AG04449 (cell line): Measurements from ENCODE around the gene TMEM169.
"Not testable (repeated sequence)": the region's sequence is repeated elsewhere in the genome, so short reads cannot be mapped to it uniquely, and the experiment has no call there.

Experiments used
- CTCF ChIA-PET: fragments of 350-600 bp; formaldehyde crosslinking; extraction: SDS; loops from one replicate; lab custom pipeline; 2021; ENCODE audit warnings: antibody characterized with exemption; lab: Yijun Ruan, JAX
- POLR2A ChIA-PET: fragments of 400-600, 350-600 bp; formaldehyde crosslinking; extraction: SDS; loops from one replicate; lab custom pipeline; 2020; ENCODE audit warnings: antibody characterized with exemption, inconsistent platforms; lab: Yijun Ruan, JAX
- DNase-seq: peaks from one replicate; pipeline ENCODE4 v3.0.0-alpha.2; 2010; ENCODE audit warnings: low read depth, low spot score
- H3K4me3 ChIP-seq: 2 replicates; pipeline ENCODE4 v1.5.1; 2011; ENCODE audit warnings: low read depth, mild to moderate bottlenecking, control low read depth, low read length
- TF ChIP-seq, protein P1 (sequence below): IDR thresholded peaks from one replicate; pipeline ENCODE4 v1.5.1; 2011; ENCODE audit warnings: mild to moderate bottlenecking, moderate library complexity, low read length, control low read depth, inconsistent platforms; ENCODE audit not compliant: insufficient read depth; ENCODE audit errors: missing control alignments

Gene TMEM169

DNA sequence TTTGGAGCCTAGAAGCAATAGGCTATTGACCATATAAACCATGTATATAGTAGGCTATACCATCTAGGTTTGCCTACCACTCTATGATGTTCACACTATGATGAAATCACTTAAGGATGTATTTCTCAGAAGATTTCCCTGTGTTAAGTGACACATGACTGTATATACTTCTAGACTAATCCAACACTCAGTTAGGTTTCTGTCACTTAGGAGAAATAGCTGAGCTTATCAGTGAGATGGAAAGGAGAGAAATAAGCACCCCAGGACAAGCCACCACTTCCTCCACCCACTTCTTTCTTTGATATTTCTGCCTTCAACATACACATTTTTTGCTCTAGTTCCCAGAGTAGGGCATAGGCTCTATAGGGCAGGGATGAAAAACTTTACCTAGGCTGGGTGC, 7.9 kb upstream of the TMEM169 start:
- H3K4me3 ChIP-seq: no peak overlapping the region
- TF ChIP-seq, protein P1, sequence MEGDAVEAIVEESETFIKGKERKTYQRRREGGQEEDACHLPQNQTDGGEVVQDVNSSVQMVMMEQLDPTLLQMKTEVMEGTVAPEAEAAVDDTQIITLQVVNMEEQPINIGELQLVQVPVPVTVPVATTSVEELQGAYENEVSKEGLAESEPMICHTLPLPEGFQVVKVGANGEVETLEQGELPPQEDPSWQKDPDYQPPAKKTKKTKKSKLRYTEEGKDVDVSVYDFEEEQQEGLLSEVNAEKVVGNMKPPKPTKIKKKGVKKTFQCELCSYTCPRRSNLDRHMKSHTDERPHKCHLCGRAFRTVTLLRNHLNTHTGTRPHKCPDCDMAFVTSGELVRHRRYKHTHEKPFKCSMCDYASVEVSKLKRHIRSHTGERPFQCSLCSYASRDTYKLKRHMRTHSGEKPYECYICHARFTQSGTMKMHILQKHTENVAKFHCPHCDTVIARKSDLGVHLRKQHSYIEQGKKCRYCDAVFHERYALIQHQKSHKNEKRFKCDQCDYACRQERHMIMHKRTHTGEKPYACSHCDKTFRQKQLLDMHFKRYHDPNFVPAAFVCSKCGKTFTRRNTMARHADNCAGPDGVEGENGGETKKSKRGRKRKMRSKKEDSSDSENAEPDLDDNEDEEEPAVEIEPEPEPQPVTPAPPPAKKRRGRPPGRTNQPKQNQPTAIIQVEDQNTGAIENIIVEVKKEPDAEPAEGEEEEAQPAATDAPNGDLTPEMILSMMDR: no peak
- DNase-seq: no peak
- ChIA-PET POLR2A (no interaction called here), CTCF (interaction anchor here (1.2 to 1.3 kb wide), 2 partner anchors 8 to 15 kb away, joined by 3 to 4 read pairs; no protein-coding TSS in a partner anchor)

DNA sequence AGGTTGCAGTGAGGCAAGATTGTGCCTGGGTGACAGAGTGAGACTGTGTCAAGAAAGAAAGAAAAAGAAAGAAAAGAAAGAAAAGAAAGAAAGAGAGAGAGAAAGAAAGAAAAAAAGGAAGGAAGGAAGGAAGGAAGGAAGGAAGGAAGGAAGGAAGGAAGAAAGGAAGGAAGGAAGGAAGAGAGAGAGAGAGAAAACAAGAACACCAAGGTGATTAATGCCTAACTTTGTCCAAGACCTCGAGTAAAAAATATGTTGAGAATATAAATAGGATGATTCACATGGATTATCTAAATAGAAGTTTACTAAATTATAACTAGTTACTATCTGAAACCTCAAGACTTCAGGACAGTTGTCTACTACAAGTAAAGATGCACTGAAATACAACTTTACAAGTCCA, 7.3 kb upstream of the TMEM169 start:
- ChIA-PET POLR2A (no interaction called here), CTCF (interaction anchor here (1.2 kb wide), 1 partner anchor 8 kb away, joined by 3 read pairs; no protein-coding TSS in a partner anchor)
- H3K4me3 ChIP-seq: no peak overlapping the region
- TF ChIP-seq, protein P1: no peak
- DNase-seq: no peak

DNA sequence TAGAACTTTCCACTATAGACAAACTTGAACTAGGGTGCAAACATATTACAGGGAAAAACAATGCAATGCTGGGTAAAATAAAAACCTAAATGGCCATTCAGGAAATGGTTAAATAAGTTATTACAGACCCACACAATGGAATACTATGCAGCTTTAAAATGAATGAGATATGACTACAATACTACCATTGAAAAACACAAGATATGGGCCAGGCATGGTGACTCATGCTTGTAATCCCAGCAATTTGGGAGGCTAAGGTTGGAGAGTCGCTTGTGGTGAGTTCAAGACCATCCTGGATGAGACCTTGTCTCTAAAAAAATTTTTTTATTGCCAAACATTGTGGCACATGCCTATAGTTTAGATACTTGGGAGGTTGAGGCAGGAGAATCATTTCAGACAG, 6.9 kb upstream of the TMEM169 start:
- CTCF ChIA-PET: interaction anchor here (1.2 kb wide), 2 partner anchors 9 to 15 kb away, joined by 3 read pairs; no protein-coding TSS in a partner anchor
- no peak overlapping the region for H3K4me3 ChIP-seq
- TF ChIP-seq, protein P1: no peak
- POLR2A ChIA-PET: no interaction called here
- no peak for DNase-seq

DNA sequence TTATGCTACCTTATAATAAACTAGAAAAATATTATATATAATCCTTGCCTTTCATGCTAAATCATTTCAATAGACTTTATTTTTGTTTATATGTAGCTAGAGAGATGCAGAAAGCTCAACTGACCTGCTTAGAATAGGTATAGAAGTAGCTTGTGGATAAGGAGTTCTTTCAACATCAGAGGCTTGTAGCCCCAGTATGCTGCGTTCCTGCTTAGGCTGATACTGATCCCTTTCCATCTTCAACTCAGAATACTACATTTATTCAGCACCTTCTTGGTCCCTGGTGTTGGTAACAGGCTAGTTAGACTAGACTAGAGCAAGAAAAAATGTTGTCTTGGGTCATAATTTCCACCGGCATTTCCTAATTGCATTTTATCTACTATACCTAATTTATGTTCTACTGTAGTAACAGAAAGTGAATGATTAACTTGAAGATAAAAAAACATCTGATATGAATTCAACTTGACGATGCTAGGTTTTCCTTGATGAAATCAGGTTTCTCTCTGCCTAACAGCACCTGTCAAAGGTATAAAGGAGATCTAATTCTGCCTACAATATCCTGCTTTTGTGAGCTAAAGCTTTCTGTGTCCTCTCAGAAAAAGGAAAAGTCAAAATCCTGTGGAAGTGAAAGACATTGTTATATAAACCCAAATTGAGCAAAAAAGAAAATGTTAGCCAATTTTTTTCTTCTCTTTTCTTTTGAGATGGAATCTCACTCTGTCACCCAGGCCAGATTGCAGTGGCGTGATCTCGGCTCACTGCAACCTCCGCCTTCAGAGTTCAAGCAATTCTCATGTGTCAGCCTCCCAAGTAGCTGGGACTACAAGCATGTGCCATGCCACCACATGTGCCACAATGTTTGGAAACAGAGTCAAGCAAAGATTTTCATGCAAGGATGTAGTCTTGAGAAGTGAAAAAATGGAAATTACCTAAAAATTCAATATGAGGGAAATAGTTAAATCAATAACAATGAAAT, 5.9 kb upstream of the TMEM169 start:
- no peak for DNase-seq
- TF ChIP-seq, protein P1: no peak
- no peak overlapping the region for H3K4me3 ChIP-seq
- ChIA-PET CTCF (interaction anchor here (1.2 kb wide), 2 partner anchors 16 to 53 kb away, joined by 3 read pairs; no protein-coding TSS in a partner anchor), POLR2A (no interaction called here)

DNA sequence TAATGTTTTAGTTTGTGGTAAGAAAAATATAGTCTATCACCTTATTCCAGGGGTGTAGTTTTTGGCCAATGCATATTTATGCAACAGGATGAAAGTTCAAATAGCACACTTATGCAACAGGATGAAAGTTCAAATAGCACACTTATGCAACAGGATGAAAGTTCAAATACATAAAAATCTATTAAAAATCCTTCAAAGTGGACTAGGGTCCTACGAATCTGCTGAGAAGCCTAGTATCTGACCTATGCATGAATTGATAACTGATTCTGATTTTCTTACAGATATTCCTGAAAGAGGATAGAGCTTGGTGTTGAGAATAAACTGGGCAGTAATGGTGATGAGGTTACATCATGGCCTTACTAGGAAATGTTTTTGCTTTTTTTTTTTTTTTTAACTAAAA, 2.9 kb upstream of the TMEM169 start:
- ChIA-PET POLR2A (no interaction called here), CTCF (interaction anchor here (0.9 kb wide), 1 partner anchor 36 kb away, joined by 3 read pairs; no protein-coding TSS in a partner anchor)
- TF ChIP-seq, protein P1: no peak
- DNase-seq: no peak
- H3K4me3 ChIP-seq: no peak overlapping the region

DNA sequence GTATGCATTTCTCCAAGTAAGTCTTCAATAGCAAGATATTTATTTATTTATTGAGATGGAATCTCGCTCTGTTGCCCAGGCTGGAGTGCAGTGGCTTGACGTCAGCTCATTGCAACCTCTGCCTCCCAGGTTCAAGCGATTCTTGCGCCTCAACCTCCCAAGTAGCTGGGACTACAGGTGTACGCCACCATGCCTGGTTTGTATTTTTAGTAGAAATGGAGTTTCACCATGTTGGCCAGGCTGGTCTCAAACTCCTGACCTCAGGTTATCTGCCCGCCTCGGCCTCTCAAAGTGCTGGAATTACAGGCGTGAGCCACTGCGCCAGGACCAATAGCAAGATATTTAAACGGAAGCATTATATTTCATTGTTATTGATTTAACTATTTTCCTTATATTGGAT, 1.7 kb upstream of the TMEM169 start:
- H3K4me3 ChIP-seq, DNase-seq, CTCF ChIA-PET, POLR2A ChIA-PET: not testable (repeated sequence)
